Heart left ventricle (tissue), 13 donors: ENCODE measurements around the gene EVX2.

Experiments used
- CTCF ChIP-seq, 12 donors: fragments of 200-600 bp; sonication (generic) in 4 of 12; IDR thresholded peaks; one replicate each; pipeline versions ENCODE4 v1.5.0 to v1.8.0; 2018 to 2022; ENCODE audit warnings: antibody characterized with exemption in 12 of 12, mild to moderate bottlenecking in 5 of 12
- POLR2A ChIP-seq, 2 donors: fragments of 450-650 bp; IDR thresholded peaks; one replicate each; pipeline ENCODE4 v1.6.1; 2017; ENCODE audit warnings: antibody characterized with exemption in 2 of 2, mild to moderate bottlenecking in 2 of 2, moderate library complexity in 2 of 2
- donor health status: ischemic (EF 13 %, LVEDD 7.1; RV severe dilation, severe dysfunction).
- donor health status: DM: no; HTN: yes; CAD: no.
- donor health status: DM: no; HTN: no; CAD: no.
- donor health status: ischemic (EF 25% LVEDD 6.9; RV normal size, moderate dysfunction).
- donor health status: ischemic (EF 25% LVEDD 5.7; RV mildly dilated, moderate dysfunction).
- donor health status: ischemic (EF 35%, LVEDD 5.7; RV mildly dilated, moderate dysfunction).
- donor health status: nonischemic (EF 11% LVEDD 7.7; RV severe dilation, severe dysfunction).
- donor health status: DM: yes; HTN: yes; CAD: no.
- donor health status: PGD.
- donor health status: ischemic (EF 29% LVEDD 5.4; RV normal size, mild dysfunction).
- donor health status: nonischemic (EF 23%, LVEDD 6.1; RV moderate dilation, normal function).

- no peak for TF ChIP-seq CTCF (IDR thresholded peaks at IDR 0.05)
- no peak for TF ChIP-seq POLR2A (IDR thresholded peaks at IDR 0.05)
These were observed 48.6 kb downstream of the EVX2 start for GRCh38 chr2:176035013-176035691.
